ENCODE results near the gene ACTBL2. TPM values are rescaled to one million over a fixed set of nuclear protein-coding genes. Genes with fewer than 3 reads are reported as not detected.

The ACTBL2 gene
- total and polyA plus RNA-seq, 4 donors = 0.04 to 0.29 (median 0.09) TPM; not detected in 1

DNA sequence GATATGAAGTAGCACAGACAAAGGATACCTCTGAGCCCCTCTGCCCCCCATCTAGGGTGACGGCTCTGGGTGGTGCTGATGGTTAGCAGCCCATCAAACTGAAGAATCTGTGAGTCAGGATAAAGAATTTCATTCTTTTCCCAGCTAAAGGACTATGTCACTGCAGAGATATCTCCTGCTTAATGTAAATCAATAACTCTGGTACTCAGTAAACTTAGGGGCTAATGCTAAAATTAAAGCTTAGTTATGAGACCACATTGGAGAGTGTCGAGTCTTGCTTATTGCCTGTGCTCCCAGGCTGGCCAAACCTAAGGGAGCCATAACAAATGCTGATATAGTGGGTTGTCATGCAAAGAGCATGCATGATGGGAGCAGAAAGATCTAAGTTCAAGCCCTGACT lies 25.6 kb upstream of the ACTBL2 start:
- DNase-seq (no peak), ATAC-seq (ENCODE audit: insufficient read depth, low FRiP score) (no peak)
- WGBS, 2 donors = 89 to 92% methylated on average over 2 of the region's 2 CpGs
- peaks cover 0 to 2% (median 0%) of the 10 kb centered on the region in 4 donors for H3K9me3 ChIP-seq (ENCODE audit: control insufficient read depth in 4 of 4, insufficient read depth in 3 of 4, low read length in 3 of 4)
- TF ChIP-seq, protein P1, sequence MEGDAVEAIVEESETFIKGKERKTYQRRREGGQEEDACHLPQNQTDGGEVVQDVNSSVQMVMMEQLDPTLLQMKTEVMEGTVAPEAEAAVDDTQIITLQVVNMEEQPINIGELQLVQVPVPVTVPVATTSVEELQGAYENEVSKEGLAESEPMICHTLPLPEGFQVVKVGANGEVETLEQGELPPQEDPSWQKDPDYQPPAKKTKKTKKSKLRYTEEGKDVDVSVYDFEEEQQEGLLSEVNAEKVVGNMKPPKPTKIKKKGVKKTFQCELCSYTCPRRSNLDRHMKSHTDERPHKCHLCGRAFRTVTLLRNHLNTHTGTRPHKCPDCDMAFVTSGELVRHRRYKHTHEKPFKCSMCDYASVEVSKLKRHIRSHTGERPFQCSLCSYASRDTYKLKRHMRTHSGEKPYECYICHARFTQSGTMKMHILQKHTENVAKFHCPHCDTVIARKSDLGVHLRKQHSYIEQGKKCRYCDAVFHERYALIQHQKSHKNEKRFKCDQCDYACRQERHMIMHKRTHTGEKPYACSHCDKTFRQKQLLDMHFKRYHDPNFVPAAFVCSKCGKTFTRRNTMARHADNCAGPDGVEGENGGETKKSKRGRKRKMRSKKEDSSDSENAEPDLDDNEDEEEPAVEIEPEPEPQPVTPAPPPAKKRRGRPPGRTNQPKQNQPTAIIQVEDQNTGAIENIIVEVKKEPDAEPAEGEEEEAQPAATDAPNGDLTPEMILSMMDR (IDR thresholded peaks at IDR 0.05; ENCODE audit: control extremely low read depth, extremely low read depth) = no peak
- no peaks in the 10 kb centered on the region for H3K36me3 ChIP-seq (ENCODE audit: control insufficient read depth in 4 of 4, insufficient read depth in 4 of 4, low read length in 4 of 4)
- H3K9ac ChIP-seq (ENCODE audit: insufficient read depth in 1 of 2, low read length in 2 of 2) = no peak overlapping the region
- peaks cover 0 to 9% (median 0%) of the 10 kb centered on the region in 5 donors for H3K4me1 ChIP-seq (ENCODE audit: control insufficient read depth in 5 of 5, insufficient read depth in 5 of 5, low read length in 5 of 5)
- H3K27me3 ChIP-seq (ENCODE audit: control insufficient read depth in 3 of 3, insufficient read depth in 3 of 3, low read length in 2 of 3) = no peaks in the 10 kb centered on the region
- no peak overlapping the region for H3K27ac ChIP-seq (ENCODE audit: low read depth in 1 of 2, low read length in 1 of 2)
- no peak overlapping the region for H3K4me3 ChIP-seq

DNA sequence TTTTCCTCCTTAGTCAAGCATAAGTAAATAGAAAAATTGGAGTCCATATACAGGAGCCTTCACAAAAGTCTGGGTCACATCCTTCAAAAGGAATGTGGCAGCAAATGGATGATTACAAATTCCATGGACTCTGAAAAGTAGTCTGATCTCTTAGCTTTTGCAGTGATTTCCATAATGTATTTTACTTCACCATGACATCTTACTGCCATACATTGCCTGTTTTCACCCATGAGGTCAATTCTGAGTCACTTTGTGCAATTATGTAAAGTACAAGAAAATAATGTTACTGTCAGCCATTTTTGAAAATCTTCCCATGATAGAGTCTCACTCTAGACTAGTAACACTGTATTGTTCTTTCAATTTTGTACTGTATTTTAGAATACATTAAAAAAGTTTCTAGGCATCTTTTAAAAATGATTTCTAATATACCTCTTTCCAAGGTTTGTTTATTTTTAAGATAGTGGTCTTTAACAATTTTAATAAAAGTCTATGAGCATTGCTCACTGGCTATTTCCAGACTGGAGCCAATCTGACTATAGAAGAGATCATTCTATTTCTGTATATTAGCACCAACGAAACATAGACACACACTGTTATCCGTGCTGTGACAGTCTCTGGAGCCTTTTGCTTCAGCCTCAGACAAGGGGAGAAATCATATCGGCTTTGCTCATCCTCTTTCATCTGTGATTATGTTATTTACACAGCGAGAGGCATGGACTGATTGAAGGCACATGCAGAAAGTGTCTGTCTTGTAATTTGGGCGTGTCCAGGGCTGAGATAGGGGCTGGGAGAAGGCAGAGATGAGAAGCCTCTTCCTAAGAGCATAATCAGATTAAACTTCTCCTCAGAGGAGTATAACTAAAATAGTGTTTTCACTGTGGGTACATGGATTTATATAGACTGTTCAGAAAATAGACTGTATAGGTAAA lies 22.9 kb upstream of the ACTBL2 start:
- Histone ChIP-seq H3K9me3 (ENCODE audit: control insufficient read depth in 4 of 4, insufficient read depth in 3 of 4, low read length in 3 of 4) (peaks cover 0 to 2% (median 0%) of the 10 kb centered on the region in 4 donors), H3K27me3 (ENCODE audit: control insufficient read depth in 3 of 3, insufficient read depth in 3 of 3, low read length in 2 of 3) (no peaks in the 10 kb centered on the region), H3K9ac (ENCODE audit: insufficient read depth in 1 of 2, low read length in 2 of 2) (no peak overlapping the region), H3K4me1 (ENCODE audit: control insufficient read depth in 5 of 5, insufficient read depth in 5 of 5, low read length in 5 of 5) (peaks cover 0 to 30% (median 10%) of the 10 kb centered on the region in 5 donors), H3K27ac (ENCODE audit: low read depth in 1 of 2, low read length in 1 of 2) (no peak overlapping the region), H3K36me3 (ENCODE audit: control insufficient read depth in 4 of 4, insufficient read depth in 4 of 4, low read length in 4 of 4) (no peaks in the 10 kb centered on the region), H3K4me3 (no peak overlapping the region)
- WGBS, 2 donors = 91 to 94% methylated on average over 5 of the region's 5 CpGs
- TF ChIP-seq, protein P1 (IDR thresholded peaks at IDR 0.05; ENCODE audit: control extremely low read depth, extremely low read depth) = no peak
- DNase-seq (no peak), ATAC-seq (ENCODE audit: insufficient read depth, low FRiP score) (no peak)

DNA sequence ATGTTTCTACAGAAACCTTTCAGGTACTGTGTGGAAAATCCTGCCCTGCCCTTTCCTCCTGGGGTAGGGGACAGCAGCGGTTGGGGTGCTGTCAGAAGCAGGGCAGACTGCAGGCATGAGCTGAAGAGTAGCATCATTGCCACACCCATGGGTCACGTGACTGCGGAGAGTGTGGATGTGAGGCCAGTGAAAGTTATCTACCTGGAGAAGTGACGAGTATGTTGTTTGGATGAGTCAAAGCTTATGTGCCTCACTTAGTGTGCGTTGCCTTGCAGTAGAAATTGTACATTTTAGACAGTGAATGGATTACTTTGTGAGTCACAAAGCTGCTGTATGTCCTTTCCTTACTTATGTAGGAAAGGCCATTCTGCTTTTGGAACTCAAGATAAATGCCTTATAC lies 21.7 kb upstream of the ACTBL2 start:
- H3K27me3 ChIP-seq (ENCODE audit: control insufficient read depth in 3 of 3, insufficient read depth in 3 of 3, low read length in 2 of 3) = no peaks in the 10 kb centered on the region
- DNase-seq (no peak), ATAC-seq (ENCODE audit: insufficient read depth, low FRiP score) (no peak)
- WGBS, 2 donors = 90 to 94% methylated on average over 5 of the region's 5 CpGs
- peaks cover 0 to 30% (median 10%) of the 10 kb centered on the region in 5 donors for H3K4me1 ChIP-seq (ENCODE audit: control insufficient read depth in 5 of 5, insufficient read depth in 5 of 5, low read length in 5 of 5)
- no peak overlapping the region for H3K4me3 ChIP-seq
- TF ChIP-seq, protein P1 (IDR thresholded peaks at IDR 0.05; ENCODE audit: control extremely low read depth, extremely low read depth) = no peak
- H3K27ac ChIP-seq (ENCODE audit: low read depth in 1 of 2, low read length in 1 of 2) = no peak overlapping the region
- H3K36me3 ChIP-seq (ENCODE audit: control insufficient read depth in 4 of 4, insufficient read depth in 4 of 4, low read length in 4 of 4) = no peaks in the 10 kb centered on the region
- H3K9me3 ChIP-seq (ENCODE audit: control insufficient read depth in 4 of 4, insufficient read depth in 3 of 4, low read length in 3 of 4) = peaks cover 0 to 2% (median 0%) of the 10 kb centered on the region in 4 donors
- H3K9ac ChIP-seq (ENCODE audit: insufficient read depth in 1 of 2, low read length in 2 of 2) = no peak overlapping the region

All from lung (tissue), 12 donors.